NCI-H460 (cell line): ENCODE data around the gene CDK17. TPM values are rescaled to one million over a fixed set of nuclear protein-coding genes. Genes with fewer than 3 reads are reported as not detected.

Experiments
- DNase-seq: peaks from one replicate; pipeline ENCODE4 v3.0.0-alpha.2; 2016; ENCODE audit warnings: low read depth; ENCODE audit errors: extremely low read depth
- total RNA-seq: library from RNA; depleted of rRNA; stranded (reverse); fragments of >200 nt; shearing (Covaris generic); gene quantifications from 2 replicates; pipeline ENCODE4 v1.2.3, GENCODE V29; 2014

Gene CDK17
- total RNA-seq, 1 experiment from 2014 or later, result 43.1 TPM

GRCh38 chr12:96242597-96242996 lies 157.6 kb downstream of the CDK17 start:
- no peak for DNase-seq

DNA sequence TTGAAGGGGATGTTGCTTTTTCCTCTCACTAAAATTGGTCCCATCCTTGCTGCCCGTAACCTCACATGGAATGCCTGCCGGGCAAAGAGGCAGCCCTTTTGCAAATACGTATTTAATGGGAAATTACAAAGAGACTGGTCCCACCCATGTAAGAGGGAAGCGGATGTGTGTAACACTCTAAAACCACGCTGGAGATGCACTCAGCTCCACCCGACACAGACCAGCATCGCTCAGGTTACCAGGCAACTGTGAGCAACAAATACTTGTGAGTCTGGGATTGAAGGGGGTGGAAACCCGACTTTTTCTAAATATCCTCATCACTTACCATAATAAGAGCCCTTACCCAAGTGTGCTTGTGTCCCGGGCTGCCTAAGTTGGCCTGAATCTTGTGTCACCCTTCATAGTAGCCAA lies 158.4 kb downstream of the CDK17 start:
- no peak for DNase-seq

DNA sequence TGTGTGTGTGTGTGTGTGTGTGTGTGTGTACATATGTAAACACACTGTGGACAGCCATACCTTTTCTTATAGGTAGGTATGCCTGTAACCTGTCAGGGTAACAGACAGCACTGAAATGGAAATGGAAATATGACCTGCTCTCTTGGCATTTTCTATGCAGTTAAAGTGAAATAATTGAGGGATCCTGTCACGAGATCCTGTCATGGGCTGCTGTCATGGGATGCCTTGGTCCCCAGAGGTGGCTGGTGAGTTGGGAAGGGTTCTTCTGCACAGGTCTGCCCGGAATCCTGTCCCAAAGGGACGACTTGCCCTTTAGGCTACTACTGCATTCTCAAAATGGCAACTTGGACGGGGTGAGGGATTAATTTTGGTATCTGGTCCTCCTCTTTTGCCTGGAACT lies 158.8 kb downstream of the CDK17 start:
- no peak for DNase-seq

DNA sequence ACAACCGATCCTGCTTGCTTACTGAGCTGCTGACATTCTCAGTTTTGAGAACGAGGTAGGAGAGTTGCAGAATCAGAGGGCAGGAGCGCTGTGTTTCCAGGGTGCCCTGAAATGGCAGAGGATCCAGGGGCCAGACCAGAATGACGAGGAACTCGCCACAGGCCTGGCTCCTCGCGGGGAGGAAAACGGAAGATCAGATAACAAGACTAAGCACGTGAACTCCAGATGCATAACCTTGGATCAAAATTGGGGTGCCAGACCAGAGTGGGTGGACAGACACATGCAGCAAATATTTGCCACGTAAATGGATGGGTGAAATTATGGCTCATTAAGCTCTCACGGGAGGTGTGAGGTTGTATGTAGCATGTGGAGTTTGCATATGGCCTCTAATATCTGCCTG lies 159.6 kb downstream of the CDK17 start:
- no peak for DNase-seq

DNA sequence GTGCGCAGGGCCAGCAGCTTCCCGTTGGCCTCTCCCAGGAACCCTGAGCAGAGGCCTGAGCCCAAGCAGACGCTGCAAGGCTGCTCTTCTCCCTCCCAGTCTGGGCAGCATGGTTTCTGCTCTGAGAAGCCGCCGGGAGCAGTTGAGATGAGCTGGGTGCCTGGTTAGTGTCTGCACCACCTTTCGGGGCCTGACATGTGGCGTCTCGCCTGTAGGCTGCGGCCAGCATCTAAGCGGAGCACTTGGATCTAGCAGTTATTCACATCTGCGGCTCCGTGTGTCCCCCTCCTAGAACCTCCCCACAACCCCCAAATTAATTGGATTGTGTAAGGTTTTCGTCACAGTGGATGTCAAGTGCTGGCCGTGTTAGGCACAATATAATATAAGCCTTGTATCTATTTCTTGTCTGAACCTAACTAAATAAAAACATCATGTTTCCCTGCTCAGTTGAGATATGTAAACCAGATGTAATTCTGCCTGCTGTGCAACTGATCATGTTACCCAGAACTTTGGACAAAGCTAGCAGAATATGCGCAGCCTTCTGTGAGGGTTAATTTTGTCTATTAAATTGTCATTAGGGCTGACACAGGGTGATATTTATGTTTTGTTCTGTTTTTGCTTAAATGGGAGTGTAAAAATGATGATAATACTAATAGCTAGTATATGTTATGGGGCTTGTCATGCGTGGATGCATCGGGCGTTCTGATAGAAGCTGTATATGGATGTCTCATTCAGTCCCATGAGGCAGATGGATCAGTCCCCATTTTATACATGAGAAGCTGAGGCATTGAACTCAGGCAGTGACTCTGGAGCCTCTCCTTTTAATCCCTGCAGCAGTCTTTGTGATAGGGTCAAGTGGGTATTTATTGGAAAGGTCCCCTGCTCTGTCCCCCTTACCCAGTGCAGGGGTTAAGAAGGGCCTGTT lies 160.3 kb downstream of the CDK17 start:
- DNase-seq, result no peak

- DNase-seq, result no peak
These were observed 161.7 kb downstream of the CDK17 start for GRCh38 chr12:96238336-96239047.

GRCh38 chr12:96237465-96238077 lies 162.7 kb downstream of the CDK17 start:
- DNase-seq, result no peak

- no peak for DNase-seq
These were observed 163.2 kb downstream of the CDK17 start for GRCh38 chr12:96237035-96237434.

DNA sequence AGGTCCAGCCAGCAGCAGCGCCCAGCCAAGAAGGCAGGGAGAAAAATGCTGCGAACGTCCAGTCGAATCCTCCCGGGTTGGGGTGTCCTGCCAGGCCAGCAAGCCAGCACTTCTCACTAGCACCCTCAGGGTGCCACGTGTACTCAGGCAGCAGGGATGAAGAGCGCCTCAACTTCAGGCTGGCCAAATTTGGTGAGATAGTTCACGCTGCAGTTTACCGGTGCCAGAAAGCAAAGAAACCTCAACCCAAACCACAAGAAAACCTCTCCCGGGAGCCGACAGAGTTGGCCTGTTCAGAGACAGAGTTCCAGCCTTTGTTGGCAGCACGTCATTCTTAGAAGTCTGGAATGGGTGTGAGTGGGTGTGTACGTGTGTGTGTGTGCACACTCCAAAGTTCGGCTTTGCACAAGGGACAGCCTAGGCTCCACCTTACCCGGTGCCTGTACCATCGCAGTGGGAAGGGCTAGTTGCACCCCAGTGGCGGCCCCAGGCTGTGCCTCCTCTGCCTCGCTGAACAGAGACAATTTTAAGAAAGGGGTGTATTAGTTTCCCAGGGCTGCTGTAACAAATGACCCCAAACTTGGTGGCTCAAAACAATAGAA lies 163.9 kb downstream of the CDK17 start:
- no peak for DNase-seq

GRCh38 chr12:96235484-96235826 lies 164.8 kb downstream of the CDK17 start:
- DNase-seq, result no peak

GRCh38 chr12:96234591-96235483 lies 165.4 kb downstream of the CDK17 start:
- no peak for DNase-seq

DNA sequence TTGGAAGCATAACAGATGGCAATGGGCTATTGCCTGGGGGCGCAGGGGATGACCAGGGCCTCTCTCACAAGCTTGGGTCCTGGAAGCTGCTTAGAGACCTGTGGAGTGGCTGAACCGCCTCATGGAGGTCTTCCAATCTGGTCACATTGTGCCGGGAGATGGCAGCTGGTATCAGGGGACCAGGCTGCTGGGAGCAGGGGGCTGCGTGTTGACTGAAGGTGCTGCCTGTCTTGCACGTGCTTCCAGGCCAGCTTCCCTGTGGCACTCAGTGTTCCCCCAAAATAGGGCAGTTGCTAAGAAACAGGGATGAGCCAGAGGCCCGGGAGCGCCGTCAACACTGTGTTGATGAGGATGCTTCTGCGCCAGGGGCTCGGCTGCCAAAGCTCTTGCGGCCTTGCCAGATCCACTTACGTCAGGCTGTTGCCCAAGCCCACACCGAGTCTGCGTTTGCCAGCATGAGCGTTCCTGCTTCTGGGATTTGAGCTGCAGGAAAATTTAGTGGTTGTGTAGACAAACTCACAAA lies 166.2 kb downstream of the CDK17 start:
- DNase-seq, result no peak

DNA sequence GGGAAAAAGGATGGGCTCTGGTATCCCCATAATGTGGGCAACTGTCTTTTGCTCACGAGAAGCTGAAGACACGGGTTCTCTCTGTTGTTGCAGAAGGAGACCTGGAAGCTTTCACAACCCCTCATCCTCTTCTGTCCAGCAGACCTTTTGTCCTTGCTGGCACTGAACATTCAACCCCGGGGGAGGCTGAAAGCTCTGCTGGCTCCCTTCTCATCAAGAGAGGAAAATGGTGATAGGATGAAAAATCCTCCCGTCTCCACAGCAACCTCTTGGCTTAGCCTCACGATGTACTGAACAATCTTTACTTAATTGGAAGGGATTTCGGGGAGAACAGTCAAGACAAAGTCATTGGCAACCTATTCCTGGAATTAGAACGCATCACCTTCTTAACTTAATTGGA lies 167.1 kb downstream of the CDK17 start:
- no peak for DNase-seq

GRCh38 chr12:96230646-96231045 lies 169.6 kb downstream of the CDK17 start:
- DNase-seq, result no peak

DNA sequence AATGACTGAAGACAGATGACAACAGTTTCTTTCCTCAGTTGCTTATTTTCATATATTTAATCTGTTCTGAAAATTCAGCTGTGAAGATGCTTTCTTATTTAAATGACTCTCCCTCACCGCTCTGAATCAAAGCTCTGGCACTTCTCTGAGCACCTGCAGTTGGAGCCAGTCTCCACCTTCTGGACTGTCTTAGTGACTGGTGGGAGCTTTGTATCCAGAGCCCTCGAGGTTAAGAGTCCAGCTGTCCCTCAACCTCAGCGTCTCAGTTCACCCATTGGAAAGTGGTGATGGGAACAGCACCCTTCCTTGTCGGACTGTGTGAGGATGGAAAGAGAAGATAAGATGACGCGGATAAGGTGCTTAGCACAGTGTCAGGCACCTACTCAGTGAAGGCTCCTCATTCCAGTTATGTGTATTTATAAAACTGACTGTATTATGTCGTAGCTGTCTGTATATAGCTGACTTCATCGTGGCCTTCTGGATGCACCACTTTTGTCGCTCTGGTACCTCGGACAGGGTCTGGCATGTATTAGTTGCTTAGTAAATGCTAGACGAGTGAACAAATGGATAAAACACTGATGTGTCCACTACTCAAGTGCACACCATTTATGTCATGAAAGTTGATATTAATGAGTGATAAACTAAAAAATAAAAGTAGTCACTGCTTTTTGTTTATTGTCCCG lies 171.5 kb downstream of the CDK17 start:
- no peak for DNase-seq
